IMR-90 (cell line): ENCODE data around the gene BAHD1. TPM values are rescaled to one million over a fixed set of nuclear protein-coding genes. Genes with fewer than 3 reads are reported as not detected.

Source experiments
- ATAC-seq: fragments of 200-7000 bp; cut with Tn5 transposase; 2 replicates; pipeline ENCODE4 v1.9.1; 2020; ENCODE audit warnings: low read depth, mild to moderate bottlenecking, moderate library complexity
- BruUV-seq: library from RNA; stranded (reverse); fragments of 400-500 nt; replicated peaks from 2 replicates; lab custom pipeline; 2021; lab: Mats Ljungman, UMichigan
- CTCF ChIA-PET: fragments of 300-600 bp; formaldehyde crosslinking; extraction: SDS; loops from one replicate; lab custom pipeline; 2021; ENCODE audit warnings: antibody characterized with exemption; lab: Yijun Ruan, JAX
- POLR2A ChIA-PET: fragments of 300-600 bp; sonication (Branson Sonifier 250); formaldehyde crosslinking; loops from one replicate; lab custom pipeline; 2022; ENCODE audit warnings: antibody characterized with exemption; ENCODE audit not compliant: unreplicated experiment; lab: Charles Lee
- DNase-seq: peaks from one replicate; pipeline ENCODE4 v3.0.0; 2013
- H2AFZ ChIP-seq: replicated peaks from 2 replicates; pipeline ENCODE3; 2013; ENCODE audit warnings: low read length, mild to moderate bottlenecking; ENCODE audit not compliant: poor library complexity
- H2AK5ac ChIP-seq: 2 replicates; pipeline ENCODE4 v1.6.1; 2013; ENCODE audit warnings: low read depth, low read length, inconsistent platforms
- H2AK9ac ChIP-seq: replicated peaks from 2 replicates; pipeline ENCODE3; 2013; ENCODE audit warnings: mild to moderate bottlenecking, low read depth, low read length, moderate library complexity; ENCODE audit not compliant: poor library complexity
- H2BK120ac ChIP-seq: 2 replicates; pipeline ENCODE4 v1.6.1; 2013; ENCODE audit warnings: low read depth, low read length, inconsistent platforms
- H2BK15ac ChIP-seq: 3 replicates; pipeline ENCODE4 v1.6.1; 2013; ENCODE audit warnings: low read depth, low read length, inconsistent platforms
- H2BK20ac ChIP-seq: 2 replicates; pipeline ENCODE4 v1.6.1; 2013; ENCODE audit warnings: low read depth, mild to moderate bottlenecking, inconsistent platforms, low read length, moderate library complexity
- H2BK5ac ChIP-seq: 2 replicates; pipeline ENCODE4 v1.6.1; 2013; ENCODE audit warnings: mild to moderate bottlenecking, low read depth, low read length, inconsistent platforms; ENCODE audit not compliant: poor library complexity, severe bottlenecking
- H3K14ac ChIP-seq: replicated peaks from 2 replicates; pipeline ENCODE4 v1.6.1; 2013; ENCODE audit warnings: low read depth, low read length, inconsistent platforms
- H3K18ac ChIP-seq: 2 replicates; pipeline ENCODE4 v1.6.1; 2013; ENCODE audit warnings: low read depth, low read length, control low read depth
- H3K23ac ChIP-seq: 2 replicates; pipeline ENCODE4 v1.6.1; 2013; ENCODE audit warnings: low read depth, low read length, inconsistent platforms
- H3K27ac ChIP-seq: 2 replicates; pipeline ENCODE4 v1.5.1; 2013; ENCODE audit warnings: mild to moderate bottlenecking, control low read depth, low read length; ENCODE audit not compliant: insufficient read depth
- H3K27me3 ChIP-seq: 2 replicates; pipeline ENCODE4 v1.6.1; 2013; ENCODE audit warnings: low read length; ENCODE audit not compliant: control insufficient read depth, insufficient read depth
- H3K36me3 ChIP-seq: 2 replicates; pipeline ENCODE4 v1.6.1; 2013; ENCODE audit warnings: low read length, mixed read lengths; ENCODE audit not compliant: control insufficient read depth, insufficient read depth
- H3K4ac ChIP-seq: 2 replicates; pipeline ENCODE4 v1.6.1; 2013; ENCODE audit warnings: low read depth, low read length, inconsistent platforms
- H3K4me1 ChIP-seq: 2 replicates; pipeline ENCODE4 v1.6.1; 2013; ENCODE audit warnings: low read length, mixed read lengths; ENCODE audit not compliant: control insufficient read depth, insufficient read depth
- H3K4me2 ChIP-seq: 2 replicates; pipeline ENCODE4 v1.6.1; 2013; ENCODE audit warnings: low read depth, mild to moderate bottlenecking, control low read depth, low read length, moderate library complexity
- H3K4me3 ChIP-seq: 2 replicates; pipeline ENCODE4 v1.5.1; 2013; ENCODE audit warnings: low read depth, mild to moderate bottlenecking, control low read depth, low read length, moderate library complexity; ENCODE audit not compliant: insufficient read depth
- H3K56ac ChIP-seq: 2 replicates; pipeline ENCODE4 v1.6.1; 2013; ENCODE audit warnings: low read length, inconsistent platforms; ENCODE audit not compliant: insufficient read depth; ENCODE audit errors: extremely low read depth
- H3K79me1 ChIP-seq, 2 experiments: 2 replicates each; pipeline ENCODE4 v1.6.1; 2013; ENCODE audit warnings: low read length in 2 of 2, inconsistent platforms in 1 of 2, low read depth in 1 of 2
- H3K9ac ChIP-seq: 2 replicates; pipeline ENCODE4 v1.6.1; 2013; ENCODE audit warnings: low read depth, low read length, control low read depth
- H3K9me1 ChIP-seq: 2 replicates; pipeline ENCODE4 v1.6.1; 2013; ENCODE audit warnings: low read length, inconsistent platforms; ENCODE audit not compliant: insufficient read depth
- H3K9me3 ChIP-seq: 2 replicates; pipeline ENCODE4 v1.6.1; 2013; ENCODE audit warnings: low read length; ENCODE audit not compliant: control insufficient read depth, insufficient read depth
- H4K20me1 ChIP-seq: 2 replicates; pipeline ENCODE4 v1.6.1; 2013; ENCODE audit warnings: low read length, inconsistent platforms; ENCODE audit not compliant: insufficient read depth
- H4K5ac ChIP-seq: 2 replicates; pipeline ENCODE4 v1.6.1; 2013; ENCODE audit warnings: mild to moderate bottlenecking, low read depth, low read length, control low read depth
- H4K8ac ChIP-seq, 2 experiments: 2 replicates each; pipeline ENCODE4 v1.6.1; 2013; ENCODE audit warnings: low read depth in 2 of 2, low read length in 2 of 2, control low read depth in 1 of 2, inconsistent platforms in 1 of 2
- H4K91ac ChIP-seq: 2 replicates; pipeline ENCODE4 v1.6.1; 2013; ENCODE audit warnings: low read depth, low read length, inconsistent platforms; ENCODE audit not compliant: insufficient read depth
- BHLHE40 ChIP-seq: fragments of 150-350 bp; IDR thresholded peaks from 2 replicates; pipeline ENCODE4 v1.6.1; 2016; ENCODE audit warnings: mild to moderate bottlenecking, low read depth, low read length
- CEBPB ChIP-seq: IDR thresholded peaks from 2 replicates; pipeline ENCODE4 v1.6.1; 2012; ENCODE audit warnings: low read depth, low read length, improper control_type of control experiment
- CHD1 ChIP-seq: IDR thresholded peaks from 2 replicates; pipeline ENCODE4 v1.6.1; 2012; ENCODE audit warnings: low read depth, low read length, improper control_type of control experiment
- CTCF ChIP-seq: conservative IDR thresholded peaks from 2 replicates; pipeline ENCODE4 v1.5.1; 2012; ENCODE audit warnings: mild to moderate bottlenecking, low read depth, low read length, improper control_type of control experiment
- ELK1 ChIP-seq: fragments of 150-350 bp; IDR thresholded peaks from 2 replicates; pipeline ENCODE4 v1.6.1; 2016; ENCODE audit warnings: low read depth, mild to moderate bottlenecking, low read length, moderate library complexity, borderline replicate concordance
- FOS ChIP-seq: fragments of 150-350 bp; IDR thresholded peaks from 2 replicates; pipeline ENCODE4 v1.6.1; 2016; ENCODE audit warnings: low read depth, low read length
- MAFK ChIP-seq: IDR thresholded peaks from 2 replicates; pipeline ENCODE4 v1.6.1; 2012; ENCODE audit warnings: low read depth, low read length, improper control_type of control experiment
- MAZ ChIP-seq: IDR thresholded peaks from 2 replicates; pipeline ENCODE4 v1.6.1; 2012; ENCODE audit warnings: low read depth, mild to moderate bottlenecking, low read length, improper control_type of control experiment, moderate library complexity, borderline replicate concordance
- MXI1 ChIP-seq: IDR thresholded peaks from 2 replicates; pipeline ENCODE4 v1.6.1; 2012; ENCODE audit warnings: low read depth, mild to moderate bottlenecking, low read length, moderate library complexity, borderline replicate concordance
- RAD21 ChIP-seq: IDR thresholded peaks from 2 replicates; pipeline ENCODE4 v1.6.1; 2012; ENCODE audit warnings: low read length, improper control_type of control experiment
- RCOR1 ChIP-seq: IDR thresholded peaks from 2 replicates; pipeline ENCODE4 v1.6.1; 2012; ENCODE audit warnings: mild to moderate bottlenecking, low read length, improper control_type of control experiment; ENCODE audit not compliant: insufficient replicate concordance
- RFX5 ChIP-seq: IDR thresholded peaks from 2 replicates; pipeline ENCODE4 v1.8.0; 2012; ENCODE audit warnings: low read depth, mild to moderate bottlenecking, low read length, moderate library complexity
- USF2 ChIP-seq: fragments of 150-350 bp; IDR thresholded peaks from 2 replicates; pipeline ENCODE4 v1.6.1; 2017; ENCODE audit warnings: mild to moderate bottlenecking, antibody characterized with exemption, low read length, low read depth
- WGBS, 2 experiments: methylation state at CpG; one replicate each; pipeline versions ENCODE4 v1.1.5 to v1.1.7; 2013; ENCODE audit warnings: missing lambda C conversion rate in 2 of 2; ENCODE audit not compliant: insufficient read length in 1 of 2; ENCODE audit errors: extremely low coverage in 2 of 2; 5-methylcytosine and 5-hydroxymethylcytosine counted together
- dilution Hi-C: fragments of 300-500 bp; cut with HindIII; formaldehyde crosslinking; loops from one replicate; pipeline ENCODE4 v1.14.3; 2018; ENCODE audit warnings: low sequenced_read_pairs; ENCODE audit not compliant: unreplicated experiment
- in situ Hi-C: fragments of 300-500 bp; cut with MboI; formaldehyde crosslinking; loops from 3 replicates; pipeline ENCODE4 v1.14.3; 2019; ENCODE audit warnings: low sequenced_read_pairs, inconsistent platforms, mixed read lengths
- intact Hi-C: fragments of 100-400 bp; cut with micrococcal nuclease; formaldehyde crosslinking; loops from 2 replicates; pipeline ENCODE4 v1.10.0; 2022
- polyA plus RNA-seq, 3 experiments: library from polyadenylated mRNA; depleted of rRNA; stranded (reverse); fragments of >200 nt; gene quantifications; 2 replicates each; pipeline ENCODE4 v1.2.3, GENCODE V29; 2012; ENCODE audit warnings: low replicate concordance in 1 of 3
- total RNA-seq: library from RNA; depleted of rRNA; stranded (reverse); fragments of >200 nt; gene quantifications from 2 replicates; pipeline ENCODE4 v1.2.3, GENCODE V29; 2012

The BAHD1 gene
- total and polyA plus RNA-seq, 2 of the 4 experiments (the other 2 are of a cell fraction), result 3.0 to 8.7 TPM

GRCh38 chr15:40439461-40439959, 1.2 kb upstream of the BAHD1 start:
- Histone ChIP-seq H4K20me1 (peaks cover 27% of the 10 kb centered on the region), H2BK20ac (no peak overlapping the region), H2BK15ac (no peak overlapping the region), H3K4me2 (peak overlapping the region; percentile 92), H3K9ac (peak overlapping the region; percentile 62), H4K5ac (peak overlapping the region; percentile 36; the same call in 1 of the 2 replicates), H3K14ac (peak overlapping the region; percentile 49; the same call in 1 of the 2 replicates), H4K8ac (peak overlapping the region; percentile 64 to 65; a peak in 2 of 4 replicates), H3K27ac (no peak overlapping the region), H3K79me1 (peaks cover under 1 to 22% of the 10 kb centered on the region in 2 experiments), H3K4ac (peak overlapping the region; percentile 68), H3K9me1 (peaks cover 9% of the 10 kb centered on the region; the same call in 1 of the 2 replicates), H2AK9ac (peak overlapping the region; percentile 47), H3K56ac (no peak overlapping the region), H3K18ac (no peak overlapping the region; the same call in 1 of the 2 replicates), H2AFZ (peak overlapping the region; percentile 87), H4K91ac (no peak overlapping the region), H3K4me3 (peak overlapping the region; percentile 49), H2AK5ac (no peak overlapping the region), H2BK5ac (no peak overlapping the region), H3K27me3 (peaks cover 58% of the 10 kb centered on the region), H3K36me3 (no peaks in the 10 kb centered on the region), H2BK120ac (no peak overlapping the region), H3K23ac (no peak overlapping the region), H3K4me1 (peaks cover 16% of the 10 kb centered on the region), H3K9me3 (no peaks in the 10 kb centered on the region)
- in situ Hi-C loops (no loop called here), dilution Hi-C loops (no loop called here), intact Hi-C loops (no loop called here)
- no TSS peak for BruUV-seq
- ChIA-PET POLR2A (no interaction called here), CTCF (interaction anchor here (0.6 to 1.0 kb wide), 3 partner anchors 10 to 85 kb away, joined by 3 to 4 read pairs (median 3); no protein-coding TSS in a partner anchor)
- TF ChIP-seq MAZ, result no peak; the same call in 1 of the 2 replicates
- TF ChIP-seq RAD21, result no peak
- TF ChIP-seq BHLHE40, result no peak
- TF ChIP-seq CHD1, result no peak
- TF ChIP-seq RFX5, result no peak
- no peak for TF ChIP-seq MAFK
- no peak for TF ChIP-seq CTCF
- TF ChIP-seq RCOR1, result no peak
- no peak for TF ChIP-seq ELK1
- TF ChIP-seq MXI1, result no peak
- TF ChIP-seq CEBPB, result no peak
- no peak for TF ChIP-seq USF2
- TF ChIP-seq FOS, result no peak
- 0% methylated on average over 1 of the region's 15 CpGs; no CpG with 5 or more reads in 1 of the 2 experiments for WGBS, 2 experiments
- no peak for DNase-seq
- ATAC-seq, result no peak
